Measurements from ENCODE around the gene CARMIL1.

DNA sequence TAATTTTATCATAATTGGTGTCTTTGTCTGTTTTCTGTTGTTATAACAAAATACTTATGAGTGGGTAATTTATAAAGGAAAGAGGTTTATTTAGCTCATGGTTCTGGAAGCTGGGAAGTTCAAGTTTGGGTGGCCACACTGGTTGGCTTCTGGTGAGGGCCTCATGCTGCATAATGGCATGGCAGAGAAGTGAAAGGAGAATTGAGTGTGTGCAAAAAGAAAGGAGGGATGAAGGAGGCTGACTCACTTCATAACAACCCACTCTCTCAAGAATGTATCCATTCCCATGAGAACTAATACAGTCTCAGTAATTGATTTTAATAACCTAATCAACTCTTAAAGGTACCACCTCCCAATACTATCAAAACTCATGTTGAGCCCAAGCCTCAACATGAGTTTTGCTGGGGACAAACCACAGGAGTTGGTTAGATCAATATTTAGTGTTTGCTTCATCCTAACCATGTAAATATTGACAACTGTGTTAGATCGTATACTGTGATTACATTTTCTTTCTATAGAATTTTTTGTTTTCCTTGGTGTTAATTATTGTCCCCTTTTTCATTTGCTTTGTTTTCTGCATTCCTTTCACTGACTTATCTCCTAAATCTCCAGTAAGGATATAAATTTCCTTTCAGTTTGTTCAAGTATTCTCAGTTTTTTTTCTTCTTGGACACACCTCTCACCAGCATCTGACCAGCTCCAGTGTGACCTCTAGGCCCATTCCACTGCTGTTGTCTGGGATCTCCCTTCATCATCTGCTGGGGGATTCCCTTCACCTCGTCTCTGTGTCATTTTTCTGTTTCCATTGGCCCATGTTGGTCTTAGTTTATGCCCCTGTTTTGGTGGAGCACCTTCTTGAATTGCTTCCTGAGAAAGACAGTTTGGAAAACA is 318.0 kb downstream of the CARMIL1 start:
- TF ChIP-seq, protein P1, sequence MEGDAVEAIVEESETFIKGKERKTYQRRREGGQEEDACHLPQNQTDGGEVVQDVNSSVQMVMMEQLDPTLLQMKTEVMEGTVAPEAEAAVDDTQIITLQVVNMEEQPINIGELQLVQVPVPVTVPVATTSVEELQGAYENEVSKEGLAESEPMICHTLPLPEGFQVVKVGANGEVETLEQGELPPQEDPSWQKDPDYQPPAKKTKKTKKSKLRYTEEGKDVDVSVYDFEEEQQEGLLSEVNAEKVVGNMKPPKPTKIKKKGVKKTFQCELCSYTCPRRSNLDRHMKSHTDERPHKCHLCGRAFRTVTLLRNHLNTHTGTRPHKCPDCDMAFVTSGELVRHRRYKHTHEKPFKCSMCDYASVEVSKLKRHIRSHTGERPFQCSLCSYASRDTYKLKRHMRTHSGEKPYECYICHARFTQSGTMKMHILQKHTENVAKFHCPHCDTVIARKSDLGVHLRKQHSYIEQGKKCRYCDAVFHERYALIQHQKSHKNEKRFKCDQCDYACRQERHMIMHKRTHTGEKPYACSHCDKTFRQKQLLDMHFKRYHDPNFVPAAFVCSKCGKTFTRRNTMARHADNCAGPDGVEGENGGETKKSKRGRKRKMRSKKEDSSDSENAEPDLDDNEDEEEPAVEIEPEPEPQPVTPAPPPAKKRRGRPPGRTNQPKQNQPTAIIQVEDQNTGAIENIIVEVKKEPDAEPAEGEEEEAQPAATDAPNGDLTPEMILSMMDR (IDR thresholded peaks at IDR 0.05; ENCODE audit: insufficient read depth, low read depth, low read length), result no peak
- TF ChIP-seq EZH2 (IDR thresholded peaks at IDR 0.05; ENCODE audit: insufficient read depth, low read length), result no peak

Measured in astrocyte (in vitro differentiated cells and primary cell).